ENCODE data around the gene PUDP. TPM values are rescaled to one million over a fixed set of nuclear protein-coding genes. Genes with fewer than 3 reads are reported as not detected.

The PUDP gene
- total RNA-seq, 2 donors from 2014 or later, result 19.4 to 37.2 TPM

DNA sequence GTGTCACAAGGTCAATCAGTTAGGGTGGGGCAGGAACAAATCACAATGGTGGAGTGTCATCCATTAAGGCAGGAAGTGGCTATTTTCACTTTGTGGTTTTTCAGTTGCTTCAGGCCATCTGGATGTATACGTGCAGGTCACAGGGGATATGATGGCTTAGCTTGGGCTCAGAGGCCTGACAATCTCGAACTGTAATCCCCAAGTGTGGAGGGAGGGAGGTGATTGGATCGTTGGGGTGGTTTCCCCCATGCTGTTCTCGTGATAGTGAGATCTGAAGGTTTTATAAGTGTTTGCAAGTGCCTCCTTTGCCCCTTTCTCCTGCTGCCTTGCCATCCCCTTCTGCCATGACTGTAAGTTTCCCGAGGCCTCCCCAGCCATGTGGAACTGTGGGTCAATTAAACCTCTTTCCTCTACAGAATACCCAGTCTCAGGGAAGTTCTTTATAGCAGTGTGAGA is 37.1 kb downstream of the PUDP start:
- Mint-ChIP-seq H3K9me3 (no peaks in the 10 kb centered on the region), H3K36me3 (ENCODE audit: low read depth) (peaks cover 17% of the 10 kb centered on the region), H3K27ac (peak overlapping the region; percentile 92), H3K4me1 (peaks cover 34% of the 10 kb centered on the region), H3K27me3 (ENCODE audit: insufficient read depth) (no peaks in the 10 kb centered on the region), H3K4me3 (no peak overlapping the region)
- peak; percentile 55 for DNase-seq
- Histone ChIP-seq H3K27ac (ENCODE audit: low read depth, low read length) (no peak overlapping the region), H3K9ac (ENCODE audit: extremely low read depth, low read length, poor library complexity, severe bottlenecking) (no peak overlapping the region), H3K27me3 (ENCODE audit: control insufficient read depth, insufficient read depth, low read length, poor library complexity, severe bottlenecking) (no peaks in the 10 kb centered on the region), H3K9me3 (ENCODE audit: control insufficient read depth, low read length) (no peaks in the 10 kb centered on the region), H3K4me1 (ENCODE audit: control insufficient read depth, insufficient read depth, low read length) (no peaks in the 10 kb centered on the region), H3K4me3 (ENCODE audit: low read length) (no peak overlapping the region), H3K36me3 (ENCODE audit: control insufficient read depth, insufficient read depth, low read length) (no peaks in the 10 kb centered on the region)
- 56% methylated on average over 5 of the region's 5 CpGs; no CpG with 5 or more reads in 1 of the 2 experiments for WGBS, 2 experiments (ENCODE audit: insufficient coverage in 1 of 2, insufficient read length in 1 of 2)
- TF ChIP-seq, protein P1, sequence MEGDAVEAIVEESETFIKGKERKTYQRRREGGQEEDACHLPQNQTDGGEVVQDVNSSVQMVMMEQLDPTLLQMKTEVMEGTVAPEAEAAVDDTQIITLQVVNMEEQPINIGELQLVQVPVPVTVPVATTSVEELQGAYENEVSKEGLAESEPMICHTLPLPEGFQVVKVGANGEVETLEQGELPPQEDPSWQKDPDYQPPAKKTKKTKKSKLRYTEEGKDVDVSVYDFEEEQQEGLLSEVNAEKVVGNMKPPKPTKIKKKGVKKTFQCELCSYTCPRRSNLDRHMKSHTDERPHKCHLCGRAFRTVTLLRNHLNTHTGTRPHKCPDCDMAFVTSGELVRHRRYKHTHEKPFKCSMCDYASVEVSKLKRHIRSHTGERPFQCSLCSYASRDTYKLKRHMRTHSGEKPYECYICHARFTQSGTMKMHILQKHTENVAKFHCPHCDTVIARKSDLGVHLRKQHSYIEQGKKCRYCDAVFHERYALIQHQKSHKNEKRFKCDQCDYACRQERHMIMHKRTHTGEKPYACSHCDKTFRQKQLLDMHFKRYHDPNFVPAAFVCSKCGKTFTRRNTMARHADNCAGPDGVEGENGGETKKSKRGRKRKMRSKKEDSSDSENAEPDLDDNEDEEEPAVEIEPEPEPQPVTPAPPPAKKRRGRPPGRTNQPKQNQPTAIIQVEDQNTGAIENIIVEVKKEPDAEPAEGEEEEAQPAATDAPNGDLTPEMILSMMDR (conservative IDR thresholded peaks at IDR 0.05), result no peak

DNA sequence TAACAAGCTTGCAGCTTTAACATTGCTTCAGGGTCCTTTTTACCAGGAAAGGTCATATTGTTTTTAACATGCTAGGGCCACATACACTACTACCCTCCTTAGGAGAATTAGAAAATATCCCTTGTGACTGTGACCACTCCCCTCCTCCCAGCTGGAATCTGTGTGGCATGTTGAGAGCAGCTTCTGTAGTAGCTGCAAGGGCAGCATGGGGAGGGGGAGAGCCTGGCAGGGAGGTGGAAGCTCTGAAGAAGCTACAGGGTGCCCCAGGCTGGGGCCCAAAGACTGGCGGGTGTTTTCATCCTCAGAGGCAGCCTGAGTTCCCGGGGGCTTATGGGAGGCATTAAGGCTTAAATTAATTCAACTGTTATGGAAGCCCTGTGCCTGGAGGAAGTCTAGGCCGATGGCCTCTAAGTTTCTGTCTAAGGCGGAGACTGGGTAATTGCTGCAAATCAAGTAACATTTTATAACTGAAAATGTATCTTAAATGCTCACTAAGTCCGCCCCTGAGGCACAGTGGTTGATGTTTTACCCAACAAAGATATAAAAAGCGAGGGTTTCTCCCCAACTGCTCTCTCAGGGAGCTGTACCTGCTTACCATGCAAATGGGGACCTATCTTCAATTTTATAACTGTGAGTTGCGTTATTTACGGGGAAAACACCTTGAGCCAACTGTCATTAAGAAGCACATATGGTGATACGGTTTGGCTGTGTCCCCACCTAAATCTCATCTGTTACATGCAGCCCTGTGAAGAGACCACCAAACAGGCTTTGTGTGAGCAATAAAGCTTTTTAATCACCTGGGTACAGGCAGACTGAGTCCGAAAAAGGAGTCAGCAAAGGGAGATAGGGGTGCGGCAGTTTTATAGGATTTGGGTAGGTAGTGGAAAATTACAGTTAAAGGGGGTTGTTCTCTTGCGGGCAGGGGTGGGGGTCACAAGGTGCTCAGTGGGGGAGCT is 37.8 kb downstream of the PUDP start:
- TF ChIP-seq, protein P1 (conservative IDR thresholded peaks at IDR 0.05), result no peak
- peak overlapping the region; percentile 92 for H3K27ac Mint-ChIP-seq
- Histone ChIP-seq H3K4me1 (ENCODE audit: control insufficient read depth, insufficient read depth, low read length) (no peaks in the 10 kb centered on the region), H3K27ac (ENCODE audit: low read depth, low read length) (no peak overlapping the region), H3K9me3 (ENCODE audit: control insufficient read depth, low read length) (no peaks in the 10 kb centered on the region), H3K36me3 (ENCODE audit: control insufficient read depth, insufficient read depth, low read length) (no peaks in the 10 kb centered on the region), H3K4me3 (ENCODE audit: low read length) (no peak overlapping the region), H3K27me3 (ENCODE audit: control insufficient read depth, insufficient read depth, low read length, poor library complexity, severe bottlenecking) (no peaks in the 10 kb centered on the region), H3K9ac (ENCODE audit: extremely low read depth, low read length, poor library complexity, severe bottlenecking) (no peak overlapping the region)
- H3K27me3 Mint-ChIP-seq (ENCODE audit: insufficient read depth), result no peaks in the 10 kb centered on the region
- peaks cover 20% of the 10 kb centered on the region for H3K36me3 Mint-ChIP-seq (ENCODE audit: low read depth)
- H3K4me3 Mint-ChIP-seq, result no peak overlapping the region
- peak; percentile 52 for DNase-seq
- WGBS, 2 experiments (ENCODE audit: insufficient coverage in 1 of 2, insufficient read length in 1 of 2), result 83 to 89% methylated on average over 3 to 12 of the region's 12 CpGs
- peaks cover 34% of the 10 kb centered on the region for H3K4me1 Mint-ChIP-seq
- no peaks in the 10 kb centered on the region for H3K9me3 Mint-ChIP-seq

DNA sequence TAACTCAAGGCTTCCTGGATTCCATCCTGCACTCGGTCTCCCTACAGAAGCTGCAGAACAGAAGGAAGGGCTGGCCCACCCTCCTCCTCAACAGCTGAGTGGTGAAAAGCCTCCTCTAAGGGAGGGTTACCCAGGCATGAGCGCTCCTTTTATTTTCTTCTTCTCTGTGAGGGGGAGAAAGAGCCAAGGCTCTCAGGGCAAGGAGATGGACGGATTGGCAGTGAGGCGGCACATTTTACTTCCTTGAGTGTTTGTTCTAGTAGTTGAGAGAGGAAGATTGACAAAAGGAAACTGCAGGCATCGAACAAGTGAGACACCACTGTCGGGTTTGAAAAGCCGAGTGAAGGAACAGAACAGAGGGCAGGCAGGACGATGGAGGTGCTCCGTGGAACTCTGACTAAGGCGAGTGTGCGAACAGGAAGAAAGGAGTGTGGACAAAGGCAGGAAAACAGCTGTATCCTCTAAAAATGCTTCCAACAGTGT is 38.9 kb downstream of the PUDP start:
- H3K27me3 Mint-ChIP-seq (ENCODE audit: insufficient read depth), result no peaks in the 10 kb centered on the region
- TF ChIP-seq, protein P1 (conservative IDR thresholded peaks at IDR 0.05), result no peak
- WGBS, 2 experiments (ENCODE audit: insufficient coverage in 1 of 2, insufficient read length in 1 of 2), result 40 to 78% methylated on average over 3 to 11 of the region's 11 CpGs
- no peak overlapping the region for H3K4me3 ChIP-seq (ENCODE audit: low read length)
- no peaks in the 10 kb centered on the region for H3K9me3 ChIP-seq (ENCODE audit: control insufficient read depth, low read length)
- H3K4me1 ChIP-seq (ENCODE audit: control insufficient read depth, insufficient read depth, low read length), result no peaks in the 10 kb centered on the region
- H3K36me3 Mint-ChIP-seq (ENCODE audit: low read depth), result peaks cover 25% of the 10 kb centered on the region
- no peaks in the 10 kb centered on the region for H3K9me3 Mint-ChIP-seq
- H3K4me1 Mint-ChIP-seq, result peaks cover 34% of the 10 kb centered on the region
- H3K27ac ChIP-seq (ENCODE audit: low read depth, low read length), result peak overlapping the region; percentile 84
- peak overlapping the region; percentile 33 for H3K27ac Mint-ChIP-seq
- H3K9ac ChIP-seq (ENCODE audit: extremely low read depth, low read length, poor library complexity, severe bottlenecking), result no peak overlapping the region
- no peaks in the 10 kb centered on the region for H3K36me3 ChIP-seq (ENCODE audit: control insufficient read depth, insufficient read depth, low read length)
- H3K4me3 Mint-ChIP-seq, result no peak overlapping the region
- H3K27me3 ChIP-seq (ENCODE audit: control insufficient read depth, insufficient read depth, low read length, poor library complexity, severe bottlenecking), result no peaks in the 10 kb centered on the region
- DNase-seq, result no peak
